ENCODE results near the gene SMARCA1. TPM values are rescaled to one million over a fixed set of nuclear protein-coding genes. Genes with fewer than 3 reads are reported as not detected.

Gene SMARCA1
- total and polyA plus RNA-seq, 2 of the 13 experiments (the other 11 are each of a cell fraction or from before 2014, with no cell fraction given): 97.7 to 145 TPM

GRCh38 chrX:129520151-129520550 lies 3.1 kb downstream of the SMARCA1 start (continued):
- TF ChIP-seq ZNF275 (CRISPR knock-in tag; IDR thresholded peaks at IDR 0.05; ENCODE audit: borderline replicate concordance) (no peak), GATA4 (IDR thresholded peaks at IDR 0.05; ENCODE audit: borderline replicate concordance, low read depth) (no peak), FOXP1 (IDR thresholded peaks at IDR 0.05) (no peak), FOXP1 (CRISPR knock-in tag; IDR thresholded peaks at IDR 0.05) (peak; percentile 50; the same call in 1 of the 2 replicates), KDM6A (CRISPR knock-in tag; IDR thresholded peaks at IDR 0.05; ENCODE audit: low read depth) (no peak), SP5 (CRISPR knock-in tag; IDR thresholded peaks at IDR 0.05; ENCODE audit: borderline replicate concordance, low read depth) (no peak), FOXA3 (CRISPR knock-in tag; IDR thresholded peaks at IDR 0.05) (peak; percentile 27; the same call in 1 of the 2 replicates), RARA (CRISPR knock-in tag; IDR thresholded peaks at IDR 0.05) (peak; percentile 82), PRMT3 (CRISPR knock-in tag; IDR thresholded peaks at IDR 0.05; ENCODE audit: borderline replicate concordance, low read depth) (no peak), THAP7 (CRISPR knock-in tag; IDR thresholded peaks at IDR 0.05) (no peak)

- no peak overlapping the region for H2AFZ ChIP-seq (ENCODE audit: low read length)
- in situ Hi-C loops (cut with HindIII; ENCODE audit: extremely low pct_ligation_motif_present, low pct_unique_long_range_greater_than_20kb) (no loop called here), intact Hi-C loops (cut with micrococcal nuclease; ENCODE audit: unreplicated experiment) (no loop called here)
- H3K4me2 ChIP-seq (ENCODE audit: low read depth, low read length): no peak overlapping the region
- BruUV-seq (replicated peaks): no TSS peak
- H3K9ac ChIP-seq (ENCODE audit: insufficient read depth, low read depth, low read length): no peak overlapping the region
- 96% methylated on average over 3 of the region's 3 CpGs for WGBS (ENCODE audit: low lambda C conversion rate)
- peaks cover 63% of the 10 kb centered on the region for H3K79me2 ChIP-seq (ENCODE audit: insufficient read depth, low read length)
- POLR2A ChIA-PET: no interaction called here
- FAIRE-seq (no peak), DNase-seq (ENCODE audit: low spot score) (no peak), ATAC-seq (no peak)
- no peak overlapping the region for H3K27ac ChIP-seq (ENCODE audit: extremely low read length, insufficient read depth, low read length)
- H3K4me1 ChIP-seq (ENCODE audit: insufficient read depth, low read length): peaks cover 49% of the 10 kb centered on the region
- H3K4me3 ChIP-seq (replicated peaks in 1 of 3; ENCODE audit: insufficient read depth in 1 of 3, low read depth in 2 of 3, low read length in 3 of 3): no peak overlapping the region
- peaks cover 38% of the 10 kb centered on the region for H4K20me1 ChIP-seq (ENCODE audit: insufficient read depth, low read length)
- peaks cover 0 to 22% of the 10 kb centered on the region in 2 experiments; a peak in 1 of 5 replicates for H3K36me3 ChIP-seq (replicated peaks in 1 of 2; ENCODE audit: control insufficient read depth in 1 of 2, insufficient read depth in 2 of 2, low read length in 2 of 2)
- CTCF ChIA-PET (ENCODE audit: low intra/inter-chr PET ratio, low total read pairs): no interaction called here
- TF ChIP-seq ARID5B (CRISPR knock-in tag; IDR thresholded peaks at IDR 0.05) (no peak), ZNF768 (CRISPR knock-in tag; IDR thresholded peaks at IDR 0.05) (peak; percentile 38; the same call in 1 of the 2 replicates)
- no peaks in the 10 kb centered on the region for H3K9me3 ChIP-seq (ENCODE audit: low read length)
- H3K27me3 ChIP-seq (ENCODE audit: control insufficient read depth in 1 of 2, insufficient read depth in 2 of 2, low read length in 2 of 2): no peaks in the 10 kb centered on the region
Observed at GRCh38 chrX:129516402-129516801, 6.9 kb downstream of the SMARCA1 start.
